ENCODE results near the gene MCF2L. TPM values are rescaled to one million over a fixed set of nuclear protein-coding genes. Genes with fewer than 3 reads are reported as not detected.

MCF2L gene
- total RNA-seq, 4 donors from 2014 or later = 25.0 to 103 (median 61.0) TPM

DNA sequence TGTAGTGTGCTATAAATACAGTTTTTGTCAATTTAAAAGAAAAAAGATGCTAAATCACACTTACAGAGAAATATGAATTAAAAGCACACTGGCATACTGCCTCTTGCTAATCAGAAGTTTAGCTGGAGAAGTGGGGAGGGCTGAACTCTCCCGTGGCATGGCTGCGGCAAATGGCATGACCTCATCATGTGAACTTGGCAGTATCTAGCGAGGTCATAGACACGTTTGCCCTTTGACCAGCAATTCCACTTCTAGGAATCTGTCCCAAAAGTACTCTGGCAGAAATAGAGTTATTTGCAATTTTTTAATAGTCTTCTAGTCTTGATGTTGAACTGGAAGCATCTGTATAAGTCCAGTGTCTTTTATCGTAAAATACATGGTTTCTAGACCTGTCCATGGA lies 42.0 kb upstream of the MCF2L start:
- DNase-seq = no peak
- Histone ChIP-seq H3K27me3 (no peaks in the 10 kb centered on the region), H3K9me3 (no peaks in the 10 kb centered on the region), H3K4me1 (no peaks in the 10 kb centered on the region), H3K27ac (no peak overlapping the region), H3K36me3 (no peaks in the 10 kb centered on the region), H3K4me3 (no peak overlapping the region)
- intact Hi-C loops (cut with DNase I; ENCODE audit: low total_unique reads) = no loop called here
- no peak for TF ChIP-seq POLR2A (IDR thresholded peaks at IDR 0.05)
- TF ChIP-seq, protein P1, sequence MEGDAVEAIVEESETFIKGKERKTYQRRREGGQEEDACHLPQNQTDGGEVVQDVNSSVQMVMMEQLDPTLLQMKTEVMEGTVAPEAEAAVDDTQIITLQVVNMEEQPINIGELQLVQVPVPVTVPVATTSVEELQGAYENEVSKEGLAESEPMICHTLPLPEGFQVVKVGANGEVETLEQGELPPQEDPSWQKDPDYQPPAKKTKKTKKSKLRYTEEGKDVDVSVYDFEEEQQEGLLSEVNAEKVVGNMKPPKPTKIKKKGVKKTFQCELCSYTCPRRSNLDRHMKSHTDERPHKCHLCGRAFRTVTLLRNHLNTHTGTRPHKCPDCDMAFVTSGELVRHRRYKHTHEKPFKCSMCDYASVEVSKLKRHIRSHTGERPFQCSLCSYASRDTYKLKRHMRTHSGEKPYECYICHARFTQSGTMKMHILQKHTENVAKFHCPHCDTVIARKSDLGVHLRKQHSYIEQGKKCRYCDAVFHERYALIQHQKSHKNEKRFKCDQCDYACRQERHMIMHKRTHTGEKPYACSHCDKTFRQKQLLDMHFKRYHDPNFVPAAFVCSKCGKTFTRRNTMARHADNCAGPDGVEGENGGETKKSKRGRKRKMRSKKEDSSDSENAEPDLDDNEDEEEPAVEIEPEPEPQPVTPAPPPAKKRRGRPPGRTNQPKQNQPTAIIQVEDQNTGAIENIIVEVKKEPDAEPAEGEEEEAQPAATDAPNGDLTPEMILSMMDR (IDR thresholded peaks at IDR 0.05) = no peak

DNA sequence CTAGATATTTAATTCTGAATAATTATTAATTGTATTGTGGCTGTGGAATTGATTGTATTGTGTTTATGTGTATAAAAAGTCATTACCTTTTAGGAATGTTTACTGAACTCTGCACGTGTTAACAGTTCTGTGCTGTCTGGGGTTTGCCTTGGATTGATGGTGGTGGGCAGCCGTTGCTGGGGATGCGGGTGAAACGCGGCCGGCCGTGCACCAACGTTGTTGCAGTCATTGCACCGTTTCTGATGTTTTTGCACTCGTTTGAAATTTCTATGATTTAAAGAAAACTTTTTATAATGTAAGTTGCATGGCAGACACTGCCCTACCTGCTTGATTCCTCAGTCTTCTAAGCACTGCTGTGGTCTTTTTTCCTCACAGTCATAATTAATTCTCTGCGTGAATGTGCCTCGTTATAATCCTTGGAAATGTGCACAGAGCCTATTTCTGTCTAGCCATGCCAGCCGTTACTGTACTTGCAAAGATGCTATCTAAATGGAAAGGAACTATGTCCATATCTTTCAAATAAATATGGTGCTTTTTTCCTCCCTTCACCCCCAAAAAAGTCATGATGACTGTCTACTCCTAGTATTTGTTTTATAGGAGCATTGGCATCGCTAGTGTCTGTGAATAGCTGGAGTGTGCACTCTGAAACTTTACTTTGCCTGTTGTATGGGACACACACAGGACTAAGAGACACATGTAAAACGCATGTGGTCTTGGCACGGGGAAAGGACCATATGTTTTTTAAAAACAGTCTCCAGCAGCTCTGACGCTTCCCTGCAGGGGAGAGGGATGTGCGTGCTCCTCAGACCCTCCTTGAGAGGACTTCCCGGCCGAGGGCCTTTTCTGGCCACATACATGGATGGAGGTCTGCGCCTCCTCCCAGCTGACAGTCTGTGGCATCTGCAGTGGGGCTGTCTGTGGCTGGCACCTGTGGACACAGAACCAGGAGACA lies 40.7 kb upstream of the MCF2L start:
- Histone ChIP-seq H3K4me1 (no peaks in the 10 kb centered on the region), H3K27me3 (no peaks in the 10 kb centered on the region)
- intact Hi-C loops (cut with DNase I; ENCODE audit: low total_unique reads) = no loop called here

DNA sequence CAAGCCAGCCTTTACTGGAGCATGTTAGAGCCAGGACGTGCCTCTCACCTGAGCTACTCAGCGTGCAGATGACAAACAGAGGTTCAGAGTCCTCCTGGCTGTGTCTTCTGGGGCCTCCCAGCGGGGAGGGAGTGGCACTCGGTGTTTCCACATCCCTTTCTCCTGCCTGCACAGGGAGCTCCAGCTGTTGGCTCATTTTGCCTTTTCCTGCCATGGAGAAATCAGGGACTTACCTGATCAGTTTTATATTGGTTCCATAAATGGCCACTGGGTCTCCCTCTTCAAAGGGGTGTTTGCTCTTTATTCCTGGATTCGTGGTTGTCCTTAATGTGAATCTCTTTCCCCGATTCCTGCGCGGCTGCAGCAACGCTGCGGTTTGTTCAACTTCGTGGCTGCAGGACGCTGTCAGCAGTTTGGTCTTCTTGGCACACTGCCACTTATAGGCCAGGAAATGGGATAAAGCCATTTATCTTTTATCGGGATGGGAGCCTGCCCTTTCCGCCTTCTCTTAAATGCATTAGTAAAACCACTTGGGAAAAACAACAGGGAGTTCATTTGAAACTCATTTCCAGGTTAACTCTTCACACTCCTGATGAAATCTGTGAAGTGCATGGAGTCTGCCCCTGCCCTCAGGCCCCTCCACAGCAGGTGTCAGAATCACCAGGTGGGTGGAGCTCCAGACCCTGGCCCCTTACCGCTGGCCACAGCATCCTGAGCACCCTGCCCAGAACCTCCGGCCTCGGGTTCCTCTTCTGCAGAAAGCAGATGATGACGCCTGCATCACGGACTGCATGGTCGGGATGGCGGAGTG lies 39.8 kb upstream of the MCF2L start:
- intact Hi-C loops (cut with DNase I; ENCODE audit: low total_unique reads) = no loop called here
- DNase-seq = no peak
- no peak overlapping the region for H3K4me3 ChIP-seq
- H3K27ac ChIP-seq = no peak overlapping the region
- no peaks in the 10 kb centered on the region for H3K36me3 ChIP-seq
- TF ChIP-seq POLR2A (IDR thresholded peaks at IDR 0.05) = no peak
- TF ChIP-seq, protein P1 (IDR thresholded peaks at IDR 0.05) = no peak
- no peaks in the 10 kb centered on the region for H3K9me3 ChIP-seq
- H3K27me3 ChIP-seq = no peaks in the 10 kb centered on the region
- H3K4me1 ChIP-seq = no peaks in the 10 kb centered on the region

More for the DNA sequence above, 40.7 kb upstream of the MCF2L start:
- no peak overlapping the region for H3K4me3 ChIP-seq
- no peaks in the 10 kb centered on the region for H3K9me3 ChIP-seq
- TF ChIP-seq POLR2A (IDR thresholded peaks at IDR 0.05) = no peak
- TF ChIP-seq, protein P1 (IDR thresholded peaks at IDR 0.05) = no peak
- no peak for DNase-seq
- H3K36me3 ChIP-seq = no peaks in the 10 kb centered on the region
- no peak overlapping the region for H3K27ac ChIP-seq

DNA sequence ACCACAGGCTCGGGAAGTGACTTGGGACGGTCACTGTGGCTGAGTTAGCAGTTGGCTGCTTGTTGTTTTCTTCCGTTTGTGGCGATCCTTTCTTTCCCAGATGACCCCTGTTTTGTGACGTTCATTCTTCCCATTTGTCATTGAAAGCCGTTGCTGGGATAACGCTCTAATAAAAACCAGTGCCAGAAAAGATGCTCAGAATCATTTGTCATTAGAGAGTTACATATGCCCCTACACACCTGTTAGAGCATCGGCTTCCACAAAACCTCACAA lies 39.3 kb upstream of the MCF2L start:
- Histone ChIP-seq H3K4me1 (no peaks in the 10 kb centered on the region), H3K27me3 (no peaks in the 10 kb centered on the region), H3K9me3 (no peaks in the 10 kb centered on the region), H3K4me3 (no peak overlapping the region), H3K36me3 (no peaks in the 10 kb centered on the region), H3K27ac (no peak overlapping the region)
- intact Hi-C loops (cut with DNase I; ENCODE audit: low total_unique reads) = no loop called here
- TF ChIP-seq, protein P1 (IDR thresholded peaks at IDR 0.05) = no peak
- TF ChIP-seq POLR2A (IDR thresholded peaks at IDR 0.05) = no peak
- DNase-seq = no peak

DNA sequence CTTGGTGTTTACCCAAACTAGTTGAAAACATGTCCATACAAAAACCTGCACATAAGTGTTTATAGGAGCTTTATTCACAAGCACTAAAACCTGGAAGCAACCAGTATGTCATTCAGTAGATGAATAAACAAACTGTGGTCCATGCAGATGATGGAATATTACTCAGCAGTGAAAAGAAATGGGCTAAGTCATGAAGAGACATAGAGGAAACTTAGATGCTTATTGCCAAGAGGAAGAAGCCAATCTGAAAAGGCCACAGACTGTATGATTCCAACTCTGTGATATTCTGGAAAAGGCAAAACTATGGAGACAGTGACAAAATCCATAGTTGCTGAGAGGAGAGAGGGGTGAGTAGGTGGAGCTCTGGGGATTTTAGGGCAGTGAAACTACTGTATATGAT lies 38.8 kb upstream of the MCF2L start:
- H3K4me1 ChIP-seq = no peaks in the 10 kb centered on the region
- intact Hi-C loops (cut with DNase I; ENCODE audit: low total_unique reads) = no loop called here
- H3K27me3 ChIP-seq = no peaks in the 10 kb centered on the region

More for the DNA sequence above, 38.8 kb upstream of the MCF2L start:
- Histone ChIP-seq H3K9me3 (no peaks in the 10 kb centered on the region), H3K4me3 (no peak overlapping the region), H3K36me3 (no peaks in the 10 kb centered on the region), H3K27ac (no peak overlapping the region)
- TF ChIP-seq, protein P1 (IDR thresholded peaks at IDR 0.05) = no peak
- no peak for TF ChIP-seq POLR2A (IDR thresholded peaks at IDR 0.05)
- DNase-seq = no peak
